Measurements from ENCODE around the gene NLGN4X. TPM values are rescaled to one million over a fixed set of nuclear protein-coding genes. Genes with fewer than 3 reads are reported as not detected.

Gene NLGN4X
- polyA plus RNA-seq, 2 of the 4 experiments (the other 2 are of a cell fraction), result 0.06 to 0.17 TPM

DNA sequence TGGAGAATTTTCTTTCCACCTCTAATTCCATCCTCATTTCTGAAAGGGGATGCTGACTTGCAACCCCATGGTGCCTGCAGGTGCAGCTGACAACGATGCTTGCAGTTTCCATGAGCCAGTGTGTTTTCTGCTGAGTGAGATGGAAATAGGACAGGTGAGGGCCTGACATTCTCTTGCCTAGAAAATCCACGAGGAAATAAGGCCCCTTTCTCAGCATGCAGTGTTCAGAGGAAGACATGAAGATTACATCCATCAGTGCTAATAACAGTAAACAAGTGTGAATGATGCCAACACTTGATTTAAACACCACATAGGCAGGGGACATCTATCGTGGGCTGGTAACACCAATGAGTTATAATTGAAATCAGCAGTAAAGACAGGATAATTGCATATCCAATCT lies 237.3 kb downstream of the NLGN4X start:
- no peak overlapping the region for H3K27ac ChIP-seq
- WGBS (ENCODE audit: missing lambda C conversion rate), result 2% methylated on average over 2 of the region's 3 CpGs
- H3K4me3 ChIP-seq, result no peak overlapping the region
- FAIRE-seq, result no peak
- POLR2A ChIA-PET, result no interaction called here
- ATAC-seq, result no peak
- H3K4me2 ChIP-seq, result no peak overlapping the region
- TF ChIP-seq EHF (CRISPR knock-in tag; IDR thresholded peaks at IDR 0.05) (no peak), FOXS1 (CRISPR knock-in tag; IDR thresholded peaks at IDR 0.05) (no peak), FOSB (CRISPR knock-in tag; IDR thresholded peaks at IDR 0.05) (no peak), MAFK (IDR thresholded peaks at IDR 0.05; ENCODE audit: partially characterized antibody) (no peak), NPAS2 (CRISPR knock-in tag; IDR thresholded peaks at IDR 0.05; ENCODE audit: borderline replicate concordance) (no peak), ZC3H11A (IDR thresholded peaks at IDR 0.05) (no peak), RFX5 (IDR thresholded peaks at IDR 0.05) (no peak), EP300 (IDR thresholded peaks at IDR 0.05) (no peak), JUN (IDR thresholded peaks at IDR 0.05) (no peak), CEBPB (IDR thresholded peaks at IDR 0.05) (no peak), POLR2AphosphoS2 (conservative IDR thresholded peaks at IDR 0.05; ENCODE audit: low read length) (no peak), RCOR1 (IDR thresholded peaks at IDR 0.05; ENCODE audit: low read depth, low read length) (no peak), ESRRA (IDR thresholded peaks at IDR 0.05; ENCODE audit: borderline replicate concordance, low read length) (no peak), RARB (CRISPR knock-in tag; IDR thresholded peaks at IDR 0.05) (no peak), JUNB (IDR thresholded peaks at IDR 0.05) (no peak)
- TF ChIP-seq, protein P1, sequence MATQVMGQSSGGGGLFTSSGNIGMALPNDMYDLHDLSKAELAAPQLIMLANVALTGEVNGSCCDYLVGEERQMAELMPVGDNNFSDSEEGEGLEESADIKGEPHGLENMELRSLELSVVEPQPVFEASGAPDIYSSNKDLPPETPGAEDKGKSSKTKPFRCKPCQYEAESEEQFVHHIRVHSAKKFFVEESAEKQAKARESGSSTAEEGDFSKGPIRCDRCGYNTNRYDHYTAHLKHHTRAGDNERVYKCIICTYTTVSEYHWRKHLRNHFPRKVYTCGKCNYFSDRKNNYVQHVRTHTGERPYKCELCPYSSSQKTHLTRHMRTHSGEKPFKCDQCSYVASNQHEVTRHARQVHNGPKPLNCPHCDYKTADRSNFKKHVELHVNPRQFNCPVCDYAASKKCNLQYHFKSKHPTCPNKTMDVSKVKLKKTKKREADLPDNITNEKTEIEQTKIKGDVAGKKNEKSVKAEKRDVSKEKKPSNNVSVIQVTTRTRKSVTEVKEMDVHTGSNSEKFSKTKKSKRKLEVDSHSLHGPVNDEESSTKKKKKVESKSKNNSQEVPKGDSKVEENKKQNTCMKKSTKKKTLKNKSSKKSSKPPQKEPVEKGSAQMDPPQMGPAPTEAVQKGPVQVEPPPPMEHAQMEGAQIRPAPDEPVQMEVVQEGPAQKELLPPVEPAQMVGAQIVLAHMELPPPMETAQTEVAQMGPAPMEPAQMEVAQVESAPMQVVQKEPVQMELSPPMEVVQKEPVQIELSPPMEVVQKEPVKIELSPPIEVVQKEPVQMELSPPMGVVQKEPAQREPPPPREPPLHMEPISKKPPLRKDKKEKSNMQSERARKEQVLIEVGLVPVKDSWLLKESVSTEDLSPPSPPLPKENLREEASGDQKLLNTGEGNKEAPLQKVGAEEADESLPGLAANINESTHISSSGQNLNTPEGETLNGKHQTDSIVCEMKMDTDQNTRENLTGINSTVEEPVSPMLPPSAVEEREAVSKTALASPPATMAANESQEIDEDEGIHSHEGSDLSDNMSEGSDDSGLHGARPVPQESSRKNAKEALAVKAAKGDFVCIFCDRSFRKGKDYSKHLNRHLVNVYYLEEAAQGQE (IDR thresholded peaks at IDR 0.05), result no peak
- TF ChIP-seq, protein P2, sequence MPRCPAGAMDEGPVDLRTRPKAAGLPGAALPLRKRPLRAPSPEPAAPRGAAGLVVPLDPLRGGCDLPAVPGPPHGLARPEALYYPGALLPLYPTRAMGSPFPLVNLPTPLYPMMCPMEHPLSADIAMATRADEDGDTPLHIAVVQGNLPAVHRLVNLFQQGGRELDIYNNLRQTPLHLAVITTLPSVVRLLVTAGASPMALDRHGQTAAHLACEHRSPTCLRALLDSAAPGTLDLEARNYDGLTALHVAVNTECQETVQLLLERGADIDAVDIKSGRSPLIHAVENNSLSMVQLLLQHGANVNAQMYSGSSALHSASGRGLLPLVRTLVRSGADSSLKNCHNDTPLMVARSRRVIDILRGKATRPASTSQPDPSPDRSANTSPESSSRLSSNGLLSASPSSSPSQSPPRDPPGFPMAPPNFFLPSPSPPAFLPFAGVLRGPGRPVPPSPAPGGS (IDR thresholded peaks at IDR 0.05), result no peak
- TF ChIP-seq, protein P3, sequence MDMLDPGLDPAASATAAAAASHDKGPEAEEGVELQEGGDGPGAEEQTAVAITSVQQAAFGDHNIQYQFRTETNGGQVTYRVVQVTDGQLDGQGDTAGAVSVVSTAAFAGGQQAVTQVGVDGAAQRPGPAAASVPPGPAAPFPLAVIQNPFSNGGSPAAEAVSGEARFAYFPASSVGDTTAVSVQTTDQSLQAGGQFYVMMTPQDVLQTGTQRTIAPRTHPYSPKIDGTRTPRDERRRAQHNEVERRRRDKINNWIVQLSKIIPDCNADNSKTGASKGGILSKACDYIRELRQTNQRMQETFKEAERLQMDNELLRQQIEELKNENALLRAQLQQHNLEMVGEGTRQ (IDR thresholded peaks at IDR 0.05), result no peak
- CTCF ChIA-PET, result no interaction called here
- no peaks in the 10 kb centered on the region for H3K9me3 ChIP-seq
- DNase-seq (ENCODE audit: low read depth in 1 of 2, low spot score in 1 of 2), result no peak
- H3K4me1 ChIP-seq, result no peaks in the 10 kb centered on the region

DNA sequence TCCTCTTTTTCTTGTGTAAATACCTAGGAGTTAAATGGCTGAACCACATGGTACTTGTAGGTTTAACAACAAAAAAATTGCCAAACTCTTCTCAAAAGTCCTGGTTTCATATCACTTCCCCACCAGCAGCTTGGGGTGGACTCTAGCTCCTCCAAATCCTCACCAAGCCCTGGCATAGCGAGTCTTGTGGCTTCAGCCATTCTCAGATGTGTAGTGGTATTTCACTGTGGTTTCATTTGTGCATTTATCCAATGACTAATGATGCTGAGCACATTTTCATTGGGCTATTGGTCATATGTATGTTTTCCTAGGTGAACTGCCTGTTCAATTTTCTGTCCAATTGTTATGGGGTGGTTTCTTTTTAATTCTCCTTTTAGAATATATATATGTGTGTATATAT lies 249.3 kb downstream of the NLGN4X start:
- no peak overlapping the region for H3K27ac ChIP-seq
- FAIRE-seq, result no peak
- 6% methylated on average over 1 of the region's 1 CpG for WGBS (ENCODE audit: missing lambda C conversion rate)
- H3K4me1 ChIP-seq, result no peaks in the 10 kb centered on the region
- no peak for DNase-seq (ENCODE audit: low read depth in 1 of 2, low spot score in 1 of 2)
- no peaks in the 10 kb centered on the region for H3K9me3 ChIP-seq
- CTCF ChIA-PET, result no interaction called here
- POLR2A ChIA-PET, result no interaction called here
- no peak overlapping the region for H3K4me3 ChIP-seq
- TF ChIP-seq HOXB5 (CRISPR knock-in tag; IDR thresholded peaks at IDR 0.05), result no peak
- TF ChIP-seq JUN (IDR thresholded peaks at IDR 0.05), result no peak
- TF ChIP-seq, protein P4, sequence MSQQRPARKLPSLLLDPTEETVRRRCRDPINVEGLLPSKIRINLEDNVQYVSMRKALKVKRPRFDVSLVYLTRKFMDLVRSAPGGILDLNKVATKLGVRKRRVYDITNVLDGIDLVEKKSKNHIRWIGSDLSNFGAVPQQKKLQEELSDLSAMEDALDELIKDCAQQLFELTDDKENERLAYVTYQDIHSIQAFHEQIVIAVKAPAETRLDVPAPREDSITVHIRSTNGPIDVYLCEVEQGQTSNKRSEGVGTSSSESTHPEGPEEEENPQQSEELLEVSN (IDR thresholded peaks at IDR 0.05; ENCODE audit: borderline replicate concordance, low read depth), result no peak
- TF ChIP-seq MYC (IDR thresholded peaks at IDR 0.05; ENCODE audit: borderline replicate concordance, low read length), result no peak
- no peak for ATAC-seq
- H3K4me2 ChIP-seq, result no peak overlapping the region
